AG04449 (cell line): Measurements from ENCODE around the gene FAM162A.
A peak's percentile ranks its signal among the peaks of the same experiment; 100 is the strongest.
"Not testable (repeated sequence)": the region's sequence is repeated elsewhere in the genome, so short reads cannot be mapped to it uniquely, and the experiment has no call there.

Source experiments
- CTCF ChIA-PET: fragments of 350-600 bp; formaldehyde crosslinking; extraction: SDS; loops from one replicate; lab custom pipeline; 2021; ENCODE audit warnings: antibody characterized with exemption; lab: Yijun Ruan, JAX
- POLR2A ChIA-PET: fragments of 400-600, 350-600 bp; formaldehyde crosslinking; extraction: SDS; loops from one replicate; lab custom pipeline; 2020; ENCODE audit warnings: antibody characterized with exemption, inconsistent platforms; lab: Yijun Ruan, JAX
- DNase-seq: peaks from one replicate; pipeline ENCODE4 v3.0.0-alpha.2; 2010; ENCODE audit warnings: low read depth, low spot score
- H3K4me3 ChIP-seq: 2 replicates; pipeline ENCODE4 v1.5.1; 2011; ENCODE audit warnings: low read depth, mild to moderate bottlenecking, control low read depth, low read length
- TF ChIP-seq, protein P1 (sequence below): IDR thresholded peaks from one replicate; pipeline ENCODE4 v1.5.1; 2011; ENCODE audit warnings: mild to moderate bottlenecking, moderate library complexity, low read length, control low read depth, inconsistent platforms; ENCODE audit not compliant: insufficient read depth; ENCODE audit errors: missing control alignments

The FAM162A gene

GRCh38 chr3:122443090-122443489, 59.1 kb downstream of the FAM162A start:
- POLR2A ChIA-PET, result no interaction called here
- CTCF ChIA-PET, result no interaction called here
- H3K4me3 ChIP-seq, result no peak overlapping the region
- TF ChIP-seq, protein P1, sequence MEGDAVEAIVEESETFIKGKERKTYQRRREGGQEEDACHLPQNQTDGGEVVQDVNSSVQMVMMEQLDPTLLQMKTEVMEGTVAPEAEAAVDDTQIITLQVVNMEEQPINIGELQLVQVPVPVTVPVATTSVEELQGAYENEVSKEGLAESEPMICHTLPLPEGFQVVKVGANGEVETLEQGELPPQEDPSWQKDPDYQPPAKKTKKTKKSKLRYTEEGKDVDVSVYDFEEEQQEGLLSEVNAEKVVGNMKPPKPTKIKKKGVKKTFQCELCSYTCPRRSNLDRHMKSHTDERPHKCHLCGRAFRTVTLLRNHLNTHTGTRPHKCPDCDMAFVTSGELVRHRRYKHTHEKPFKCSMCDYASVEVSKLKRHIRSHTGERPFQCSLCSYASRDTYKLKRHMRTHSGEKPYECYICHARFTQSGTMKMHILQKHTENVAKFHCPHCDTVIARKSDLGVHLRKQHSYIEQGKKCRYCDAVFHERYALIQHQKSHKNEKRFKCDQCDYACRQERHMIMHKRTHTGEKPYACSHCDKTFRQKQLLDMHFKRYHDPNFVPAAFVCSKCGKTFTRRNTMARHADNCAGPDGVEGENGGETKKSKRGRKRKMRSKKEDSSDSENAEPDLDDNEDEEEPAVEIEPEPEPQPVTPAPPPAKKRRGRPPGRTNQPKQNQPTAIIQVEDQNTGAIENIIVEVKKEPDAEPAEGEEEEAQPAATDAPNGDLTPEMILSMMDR, result no peak
- no peak for DNase-seq

DNA sequence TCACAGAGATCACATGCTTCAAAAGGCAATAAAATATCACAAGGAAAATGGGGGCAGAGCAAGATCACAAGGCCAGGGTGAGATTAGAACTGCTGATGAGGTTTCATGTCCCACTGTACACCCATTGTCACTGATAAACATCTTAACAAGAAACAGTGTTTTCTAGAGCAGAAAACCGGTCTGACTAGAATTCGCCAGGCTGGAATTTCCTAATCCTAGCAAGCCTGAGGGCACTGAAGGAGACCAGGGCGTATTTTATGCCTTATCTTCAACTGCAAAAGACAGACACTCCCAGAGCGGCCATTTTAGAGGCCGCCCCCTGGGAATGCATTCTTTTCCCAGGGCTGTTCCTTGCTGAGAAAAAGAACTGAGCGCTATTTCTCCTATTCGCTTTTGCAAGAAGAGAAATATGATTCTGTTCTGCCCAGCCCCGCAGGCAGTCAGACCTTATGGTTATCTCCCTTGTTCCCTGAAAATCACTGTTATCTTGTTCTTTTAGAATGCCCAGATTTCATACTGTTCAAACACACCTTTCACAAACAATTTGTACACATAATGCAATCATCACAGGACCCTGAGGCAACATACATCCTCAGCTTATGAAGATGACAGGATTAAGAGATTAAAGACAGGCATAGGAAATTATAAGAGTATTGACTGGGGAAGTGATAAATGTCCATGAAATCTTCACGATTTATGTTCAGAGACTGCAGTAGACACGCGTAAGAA, 59.9 kb downstream of the FAM162A start:
- DNase-seq, CTCF ChIA-PET, H3K4me3 ChIP-seq, POLR2A ChIA-PET: not testable (repeated sequence)

GRCh38 chr3:122444491-122444887, 60.5 kb downstream of the FAM162A start:
- CTCF ChIA-PET, DNase-seq, POLR2A ChIA-PET, H3K4me3 ChIP-seq: not testable (repeated sequence)

GRCh38 chr3:122448218-122448617, 64.2 kb downstream of the FAM162A start:
- CTCF ChIA-PET, DNase-seq, POLR2A ChIA-PET, H3K4me3 ChIP-seq: not testable (repeated sequence)

DNA sequence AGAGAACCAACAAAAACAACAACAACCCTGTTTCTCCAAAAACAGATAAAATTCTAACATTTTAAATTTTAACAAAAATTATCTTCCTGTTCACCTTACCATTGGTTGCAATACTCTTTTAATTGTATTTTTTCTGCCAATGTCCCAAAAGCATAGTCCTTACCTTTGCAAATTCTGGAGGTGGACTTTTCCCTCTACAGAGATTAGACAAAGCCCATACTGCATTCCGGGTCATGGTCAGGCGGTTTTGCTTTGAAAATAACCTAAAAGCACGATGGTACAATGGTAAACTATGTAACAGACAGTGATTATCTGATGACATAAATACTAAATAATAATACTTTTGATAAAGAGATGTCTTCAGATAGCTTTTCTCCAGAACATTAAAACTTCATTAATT, 67.4 kb downstream of the FAM162A start:
- POLR2A ChIA-PET, result interaction anchor here (0.6 to 0.7 kb wide), 2 partner anchors 14 to 19 kb away, joined by 3 to 4 read pairs; no protein-coding TSS in a partner anchor
- TF ChIP-seq, protein P1, result no peak
- H3K4me3 ChIP-seq, result no peak overlapping the region
- CTCF ChIA-PET, result interaction anchor here (0.9 to 1.4 kb wide), 2 partner anchors 8 to 228 kb away, joined by 3 to 5 read pairs; no protein-coding TSS in a partner anchor
- no peak for DNase-seq

- ChIA-PET CTCF (interaction anchor here (4.6 to 4.7 kb wide), 2 partner anchors 12 to 223 kb away, joined by 39 to 76 read pairs; partner anchors contain the start of gene PARP14), POLR2A (no interaction called here)
- TF ChIP-seq, protein P1, result no peak
- DNase-seq, result no peak
- no peak overlapping the region for H3K4me3 ChIP-seq
Observed at GRCh38 chr3:122456074-122456473, 72.1 kb downstream of the FAM162A start.

DNA sequence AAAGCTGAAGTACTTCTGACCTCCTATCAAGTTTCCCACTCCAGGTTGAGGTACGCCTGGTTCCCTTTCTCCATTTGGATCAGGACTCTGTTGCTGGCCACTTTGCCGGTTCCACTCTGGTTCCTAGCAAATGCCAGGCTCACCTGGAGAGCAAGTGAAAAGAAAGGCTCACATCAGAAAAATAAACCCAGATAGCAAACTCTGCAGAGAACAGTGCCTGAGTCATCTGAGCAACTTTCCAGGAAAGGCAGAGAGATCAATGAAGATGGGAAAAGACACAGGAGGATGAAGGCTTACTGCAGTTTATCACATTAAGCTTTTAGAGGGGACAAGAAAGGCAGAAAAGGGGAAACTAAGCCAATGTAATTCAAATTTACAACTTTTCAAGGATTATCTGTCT, 73.7 kb downstream of the FAM162A start:
- no peak overlapping the region for H3K4me3 ChIP-seq
- no peak for DNase-seq
- ChIA-PET CTCF (interaction anchor here (0.6 to 4.7 kb wide), 13 partner anchors 11 to 299 kb away, joined by 3 to 76 read pairs (median 4); partner anchors contain the start of genes FAM162A and PARP14), POLR2A (no interaction called here)
- TF ChIP-seq, protein P1, result no peak

GRCh38 chr3:122458992-122459391, 75.0 kb downstream of the FAM162A start:
- TF ChIP-seq, protein P1, result peak; percentile 26
- ChIA-PET CTCF (interaction anchor here (1.0 to 4.7 kb wide), 14 partner anchors 9 to 301 kb away, joined by 3 to 76 read pairs (median 5); partner anchors contain the start of gene PARP14), POLR2A (interaction anchor here (0.7 kb wide), 1 partner anchor 105 kb away, joined by 3 read pairs; no protein-coding TSS in a partner anchor)
- H3K4me3 ChIP-seq, result no peak overlapping the region
- DNase-seq, result peak; percentile 12
